ENCODE results near the gene CALML6.

Gene CALML6

DNA sequence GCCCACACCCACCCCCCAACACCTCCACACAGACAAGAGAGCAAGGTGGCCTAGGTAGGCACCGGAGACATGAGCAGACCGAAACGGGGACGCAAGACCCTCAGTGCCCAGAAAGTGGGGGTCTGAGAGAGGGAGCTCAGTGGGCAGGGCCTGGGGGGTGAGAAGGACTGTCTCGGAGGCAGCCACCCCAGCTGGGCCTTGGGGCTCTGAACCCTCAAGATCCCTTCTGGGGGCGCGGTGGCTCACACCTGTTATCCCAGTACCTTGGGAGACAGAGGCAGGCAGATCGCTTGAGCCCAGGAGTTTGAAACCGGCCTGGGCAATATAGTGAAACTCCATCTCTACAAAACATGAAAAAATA lies 15.1 kb upstream of the CALML6 start:
- no peaks in the 10 kb centered on the region for H3K27me3 ChIP-seq
- no peak overlapping the region for H3K4me3 ChIP-seq (ENCODE audit: low read depth, low read length)
- H3K9me3 ChIP-seq = no peaks in the 10 kb centered on the region
- TF ChIP-seq, protein P1, sequence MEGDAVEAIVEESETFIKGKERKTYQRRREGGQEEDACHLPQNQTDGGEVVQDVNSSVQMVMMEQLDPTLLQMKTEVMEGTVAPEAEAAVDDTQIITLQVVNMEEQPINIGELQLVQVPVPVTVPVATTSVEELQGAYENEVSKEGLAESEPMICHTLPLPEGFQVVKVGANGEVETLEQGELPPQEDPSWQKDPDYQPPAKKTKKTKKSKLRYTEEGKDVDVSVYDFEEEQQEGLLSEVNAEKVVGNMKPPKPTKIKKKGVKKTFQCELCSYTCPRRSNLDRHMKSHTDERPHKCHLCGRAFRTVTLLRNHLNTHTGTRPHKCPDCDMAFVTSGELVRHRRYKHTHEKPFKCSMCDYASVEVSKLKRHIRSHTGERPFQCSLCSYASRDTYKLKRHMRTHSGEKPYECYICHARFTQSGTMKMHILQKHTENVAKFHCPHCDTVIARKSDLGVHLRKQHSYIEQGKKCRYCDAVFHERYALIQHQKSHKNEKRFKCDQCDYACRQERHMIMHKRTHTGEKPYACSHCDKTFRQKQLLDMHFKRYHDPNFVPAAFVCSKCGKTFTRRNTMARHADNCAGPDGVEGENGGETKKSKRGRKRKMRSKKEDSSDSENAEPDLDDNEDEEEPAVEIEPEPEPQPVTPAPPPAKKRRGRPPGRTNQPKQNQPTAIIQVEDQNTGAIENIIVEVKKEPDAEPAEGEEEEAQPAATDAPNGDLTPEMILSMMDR (IDR thresholded peaks at IDR 0.05; ENCODE audit: low read depth, low read length) = no peak
- H3K4me1 ChIP-seq = no peaks in the 10 kb centered on the region; the same call in 1 of the 2 replicates
- DNase-seq = no peak
- no peaks in the 10 kb centered on the region for H3K36me3 ChIP-seq

DNA sequence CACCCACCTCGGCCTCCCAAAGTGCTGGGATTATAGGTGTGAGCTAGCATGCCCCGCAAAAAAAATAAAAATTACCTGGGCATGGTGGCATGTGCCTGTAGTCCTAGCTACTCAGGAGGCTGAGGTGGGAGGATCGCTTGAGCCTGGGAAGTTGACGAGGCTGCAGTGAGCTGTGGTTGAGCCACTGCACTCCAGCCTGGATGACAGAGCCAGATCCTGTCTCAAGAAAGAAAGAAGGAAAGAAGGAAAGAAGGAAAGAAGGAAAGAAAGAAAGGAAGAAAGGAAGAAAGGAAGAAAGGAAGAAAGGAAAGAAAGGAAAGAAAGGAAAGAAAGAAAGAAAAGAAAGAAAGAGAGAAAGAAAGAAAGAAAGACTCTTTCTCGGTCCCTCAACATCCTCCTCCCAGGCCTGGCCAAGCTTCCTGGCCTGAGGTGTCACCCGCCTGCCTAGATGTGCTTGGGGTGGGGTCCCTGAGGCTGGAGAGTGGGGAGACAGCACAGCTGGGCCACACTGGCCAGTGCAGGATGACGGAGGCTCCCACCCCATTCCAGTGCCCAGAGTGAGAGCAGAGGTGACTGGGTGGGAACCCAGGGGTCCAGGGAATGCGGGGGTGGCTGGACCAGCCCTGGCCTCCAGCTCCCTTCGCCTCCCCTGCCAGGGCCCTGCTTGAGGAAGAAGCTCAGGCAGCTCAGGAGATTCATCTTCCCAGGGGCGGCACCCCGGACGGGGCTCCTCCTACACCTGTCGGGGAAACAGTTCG lies 14.0 kb upstream of the CALML6 start:
- no peaks in the 10 kb centered on the region for H3K36me3 ChIP-seq

DNA sequence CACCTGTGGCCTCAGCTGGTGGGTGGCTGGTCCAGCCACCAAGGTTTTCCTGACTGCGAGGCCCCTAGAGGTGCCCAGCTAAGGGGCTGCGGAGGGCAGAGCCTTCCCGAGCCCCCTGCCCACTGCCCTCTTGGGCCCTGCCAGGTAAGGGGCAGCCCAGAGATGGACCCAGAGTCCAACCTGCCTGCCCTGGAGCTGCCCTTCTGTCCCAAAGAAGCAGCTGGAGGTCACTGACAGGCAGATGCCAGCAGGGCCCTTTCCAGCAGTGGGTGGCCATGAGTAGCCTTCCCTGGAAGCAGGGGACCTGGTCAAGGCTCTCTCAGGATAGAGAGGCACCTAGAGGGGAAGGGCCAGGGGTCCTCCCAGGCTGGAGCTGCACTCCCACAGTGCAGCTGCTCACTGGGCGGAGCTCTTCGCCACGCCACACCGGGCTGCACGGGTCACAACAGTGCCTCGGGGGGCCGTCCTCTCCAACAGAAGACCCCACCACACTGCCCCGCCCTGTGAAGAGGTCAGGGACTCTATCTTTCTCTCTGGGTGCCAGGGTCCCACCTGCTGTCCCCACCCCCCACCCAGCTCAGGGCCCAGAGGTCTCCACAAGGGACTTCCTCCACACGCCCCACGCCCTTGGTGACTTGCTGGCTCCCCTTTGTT lies 13.3 kb upstream of the CALML6 start:
- no peaks in the 10 kb centered on the region for H3K27me3 ChIP-seq
- DNase-seq = no peak

More for the DNA sequence above, 14.0 kb upstream of the CALML6 start:
- H3K27me3 ChIP-seq = no peaks in the 10 kb centered on the region
- no peaks in the 10 kb centered on the region for H3K9me3 ChIP-seq
- no peak overlapping the region for H3K4me3 ChIP-seq (ENCODE audit: low read depth, low read length)
- H3K4me1 ChIP-seq = peaks cover under 1% of the 10 kb centered on the region
- TF ChIP-seq, protein P1 (IDR thresholded peaks at IDR 0.05; ENCODE audit: low read depth, low read length) = no peak
- DNase-seq = no peak

DNA sequence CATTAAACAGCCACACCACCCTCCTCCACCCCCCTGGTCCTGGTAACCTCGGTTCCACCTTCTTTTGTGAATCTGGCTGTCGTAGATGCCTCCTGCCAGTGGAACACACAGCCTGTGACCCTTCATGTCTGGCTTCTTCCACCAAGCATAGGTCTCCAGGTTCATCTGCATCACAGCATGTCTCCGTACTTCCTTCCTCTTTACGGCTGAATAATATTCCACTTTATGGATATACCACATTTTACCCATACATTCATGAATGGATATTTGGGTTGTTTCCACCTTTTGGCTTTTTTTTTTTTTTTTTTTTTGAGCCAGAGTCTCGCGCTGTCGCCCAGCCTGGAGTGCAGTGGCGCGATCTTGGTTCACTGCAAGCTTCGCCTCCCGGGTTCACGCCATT lies 11.8 kb upstream of the CALML6 start:
- DNase-seq = no peak
- H3K36me3 ChIP-seq = no peaks in the 10 kb centered on the region
- TF ChIP-seq, protein P1 (IDR thresholded peaks at IDR 0.05; ENCODE audit: low read depth, low read length) = no peak
- H3K9me3 ChIP-seq = no peaks in the 10 kb centered on the region
- peaks cover 15% of the 10 kb centered on the region for H3K4me1 ChIP-seq
- no peaks in the 10 kb centered on the region for H3K27me3 ChIP-seq
- H3K4me3 ChIP-seq (ENCODE audit: low read depth, low read length) = no peak overlapping the region

More for the DNA sequence above, 13.3 kb upstream of the CALML6 start:
- no peaks in the 10 kb centered on the region for H3K36me3 ChIP-seq
- no peak overlapping the region for H3K4me3 ChIP-seq (ENCODE audit: low read depth, low read length)
- H3K4me1 ChIP-seq = peaks cover 8% of the 10 kb centered on the region
- H3K9me3 ChIP-seq = no peaks in the 10 kb centered on the region
- TF ChIP-seq, protein P1 (IDR thresholded peaks at IDR 0.05; ENCODE audit: low read depth, low read length) = no peak

DNA sequence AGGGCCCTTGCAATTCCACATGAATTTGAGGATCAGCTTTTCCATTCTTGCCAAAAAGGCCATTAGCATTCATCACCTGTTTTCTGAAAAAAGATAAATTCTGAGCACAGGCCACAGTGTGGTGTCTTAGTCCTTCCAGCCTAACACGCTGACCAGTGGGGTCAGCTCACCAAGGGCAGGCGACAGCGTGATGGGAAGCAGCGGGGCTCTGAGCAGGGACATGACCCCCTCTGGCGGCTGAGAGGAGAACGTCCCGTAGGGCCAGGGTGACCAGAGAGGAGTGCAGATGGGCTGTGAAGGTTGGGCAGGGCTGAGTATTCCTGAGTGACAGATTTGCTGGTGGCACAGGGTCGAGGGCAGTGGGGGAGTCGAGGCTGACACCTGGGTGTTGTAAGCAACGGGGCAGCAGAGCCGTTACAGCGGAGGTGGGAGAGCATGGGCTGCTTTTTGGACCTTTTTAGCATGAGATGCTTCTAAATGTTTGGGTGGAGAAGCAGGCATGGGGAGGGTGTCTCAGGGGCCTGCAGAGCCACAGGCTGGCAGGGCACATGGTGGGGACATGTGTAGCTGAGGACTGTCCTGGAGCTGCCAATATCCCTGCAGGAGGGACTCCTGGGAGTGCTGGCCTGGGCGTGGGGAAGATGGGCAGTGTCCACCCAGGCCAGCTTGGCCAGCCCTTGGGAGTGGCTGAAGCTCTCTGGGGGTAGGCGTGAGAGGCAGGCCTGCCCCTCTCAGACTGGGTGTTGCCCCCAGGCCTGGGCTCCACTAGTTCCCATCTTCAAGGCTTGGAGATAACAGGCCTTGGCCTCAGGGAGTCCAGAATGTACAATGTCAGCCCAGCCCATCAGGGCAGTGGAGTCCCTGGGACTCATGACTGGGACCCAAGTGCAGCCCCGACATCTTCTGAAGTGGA lies 8.6 kb upstream of the CALML6 start:
- H3K36me3 ChIP-seq = no peaks in the 10 kb centered on the region
- no peak overlapping the region for H3K4me3 ChIP-seq (ENCODE audit: low read depth, low read length)
- H3K9me3 ChIP-seq = no peaks in the 10 kb centered on the region
- peaks cover 15% of the 10 kb centered on the region for H3K4me1 ChIP-seq
- TF ChIP-seq, protein P1 (IDR thresholded peaks at IDR 0.05; ENCODE audit: low read depth, low read length) = peak; percentile 95
- DNase-seq = peak; percentile 89
- no peaks in the 10 kb centered on the region for H3K27me3 ChIP-seq
